Endometrial microvascular endothelial cells (primary cell): ENCODE results near the gene ACTN4. TPM values are rescaled to one million over a fixed set of nuclear protein-coding genes. Genes with fewer than 3 reads are reported as not detected.

Experiments used
- in situ Hi-C: cut with HindIII; loops from 2 replicates; pipeline ENCODE4 v1.10.0; 2017; ENCODE audit warnings: low sequenced_read_pairs, low pct_unique_long_range_greater_than_20kb; ENCODE audit errors: inconsistent ontology term
- total RNA-seq: library from RNA; depleted of rRNA; stranded (reverse); fragments of >200 nt; gene quantifications from one replicate; pipeline ENCODE4 v1.2.3, GENCODE V29; 2015; ENCODE audit errors: inconsistent ontology term

ACTN4 gene
- total RNA-seq, 1 donor from 2014 or later, result 703 TPM

DNA sequence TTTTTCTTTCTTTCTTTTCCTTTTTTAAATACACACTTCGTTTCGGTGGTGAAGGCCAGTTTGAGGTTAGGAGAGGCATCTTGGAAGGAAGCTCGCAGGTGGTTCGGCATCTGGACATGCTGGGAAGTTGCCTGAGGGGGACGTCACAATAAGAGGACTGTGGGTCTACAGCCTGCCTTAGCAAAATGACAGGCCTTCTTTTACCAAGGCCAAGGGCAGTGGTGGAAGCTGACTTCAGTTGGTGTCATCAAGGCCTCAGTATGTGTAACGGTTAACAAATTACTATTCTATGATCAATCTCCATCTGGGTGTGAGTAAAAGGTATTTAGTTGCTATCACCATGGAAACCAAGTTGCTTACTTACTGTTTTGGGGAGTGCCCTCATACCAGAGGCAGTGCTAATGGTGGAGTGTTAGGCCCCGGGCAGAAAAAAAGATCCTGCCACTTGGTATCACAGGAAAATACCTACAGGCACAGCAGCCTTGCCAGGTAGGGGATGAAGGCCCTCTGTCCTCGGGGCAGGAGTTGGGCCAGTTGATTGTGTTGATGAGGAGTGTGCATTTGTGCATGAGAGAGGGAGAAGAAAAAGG lies 10.3 kb downstream of the ACTN4 start:
- in situ Hi-C loops, result no loop called here

DNA sequence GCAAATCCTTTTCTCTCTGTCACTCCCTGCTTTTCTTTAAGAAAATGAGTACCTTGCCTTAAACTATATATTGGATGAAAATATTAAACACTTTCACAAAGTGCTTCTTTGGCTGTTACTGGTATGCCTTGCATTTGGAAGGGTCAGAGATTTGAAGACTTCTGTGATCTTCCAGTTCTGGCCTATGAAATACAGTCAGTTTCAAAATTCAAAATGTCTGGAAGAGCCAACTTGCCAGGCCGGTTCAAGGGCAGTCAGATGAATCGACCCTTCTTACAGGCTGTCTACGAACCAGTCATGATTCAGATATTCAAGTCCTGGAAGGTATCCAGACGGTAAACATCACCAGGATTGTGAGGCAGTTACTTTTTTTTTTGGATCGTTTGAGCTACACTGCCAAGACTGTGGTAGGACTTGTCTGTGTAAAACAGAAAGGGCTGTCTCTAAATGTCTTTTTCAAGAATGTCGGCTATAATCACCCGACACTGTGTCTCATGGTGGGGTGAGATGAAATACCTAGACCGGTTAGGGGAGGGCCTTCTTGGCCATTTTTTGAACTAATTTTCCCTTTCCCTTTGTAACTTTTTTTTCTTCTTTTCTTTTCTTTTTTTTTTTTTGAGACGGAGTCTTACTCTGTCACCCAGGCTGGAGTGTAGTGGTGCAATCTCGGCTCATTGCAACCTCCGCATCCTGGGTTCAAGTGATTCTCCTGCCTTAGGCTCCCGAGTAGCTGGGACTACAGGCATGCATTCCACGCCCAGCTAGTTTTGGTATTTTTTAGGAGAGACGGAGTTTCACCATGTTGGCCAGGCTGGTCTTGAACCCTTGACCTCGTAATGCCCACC lies 11.2 kb downstream of the ACTN4 start:
- in situ Hi-C loops, result no loop called here

GRCh38 chr19:38660724-38661123 lies 13.3 kb downstream of the ACTN4 start:
- in situ Hi-C loops, result no loop called here

- in situ Hi-C loops, result no loop called here
Measured at GRCh38 chr19:38661136-38661535, 13.7 kb downstream of the ACTN4 start.

DNA sequence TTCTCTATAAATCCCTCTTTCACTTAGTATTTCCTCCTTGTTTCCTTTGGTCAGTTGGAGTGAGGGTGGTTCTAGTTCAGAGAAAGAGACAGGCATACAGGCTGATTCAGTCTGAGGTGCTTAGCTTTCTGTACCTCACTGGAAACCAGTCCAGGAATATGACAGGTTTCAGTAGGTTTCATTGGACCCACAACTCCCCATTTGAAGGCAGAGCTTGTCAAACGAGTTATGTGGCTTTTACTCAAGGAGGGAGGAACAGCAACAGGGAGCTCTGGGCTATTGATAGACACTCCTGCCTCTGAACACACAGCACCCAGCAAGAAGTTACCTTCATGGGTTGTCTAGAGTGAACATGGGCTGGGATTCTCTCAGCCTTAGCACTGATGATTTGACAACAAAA lies 14.5 kb downstream of the ACTN4 start:
- in situ Hi-C loops, result no loop called here

DNA sequence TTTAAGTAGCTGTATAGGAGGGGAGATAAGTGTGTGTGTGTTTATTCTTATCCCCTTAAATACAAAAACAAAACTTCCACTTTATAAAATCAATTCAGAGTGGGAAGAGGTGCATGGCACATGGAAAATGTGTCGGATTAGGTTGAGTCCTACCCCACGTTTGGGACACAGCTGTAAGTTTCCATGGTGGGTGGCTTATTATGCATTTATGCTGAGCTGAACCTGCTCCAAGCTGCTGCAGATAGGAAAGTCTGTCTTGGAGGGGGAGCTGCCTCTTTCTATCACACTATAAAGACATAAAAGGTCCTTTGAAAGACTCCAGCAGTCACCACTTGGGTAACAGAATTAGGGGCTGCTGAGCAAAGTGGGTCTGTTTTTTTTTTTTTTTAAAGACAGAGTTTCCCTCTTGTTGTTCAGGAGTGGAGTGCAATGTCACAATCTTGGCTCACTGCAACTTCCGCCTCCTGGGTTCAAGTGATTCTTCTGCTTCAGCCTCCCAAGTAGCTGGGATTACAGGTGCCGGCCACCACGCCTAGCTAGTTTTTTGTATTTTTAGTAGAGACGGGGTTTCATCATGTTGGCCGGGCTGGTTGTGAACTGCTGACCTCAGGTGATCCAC lies 15.2 kb downstream of the ACTN4 start:
- in situ Hi-C loops, result no loop called here

DNA sequence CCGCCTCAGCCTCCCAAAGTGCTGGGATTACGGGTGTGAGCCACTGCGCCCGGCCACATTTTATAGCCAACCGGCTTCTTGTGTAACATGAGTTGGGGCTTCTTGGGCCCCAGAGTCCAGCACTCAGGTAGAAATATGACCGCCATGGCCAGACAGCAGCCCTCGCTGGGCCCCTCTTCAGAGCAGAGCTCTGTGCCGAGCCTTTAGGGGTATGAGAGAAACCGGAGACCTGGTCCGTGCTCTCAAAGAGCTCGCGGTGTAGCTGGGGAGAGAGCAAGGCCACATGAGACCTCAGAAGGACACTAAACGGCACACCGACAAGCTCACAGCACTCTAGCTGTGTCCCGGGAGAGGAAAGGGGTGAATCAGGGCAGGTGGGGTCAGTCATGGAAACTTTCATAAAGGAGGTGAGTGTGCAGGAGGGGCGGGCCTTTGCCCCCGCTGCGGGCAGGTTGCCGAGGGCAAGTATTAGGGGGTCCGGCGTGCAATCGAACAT lies 15.8 kb downstream of the ACTN4 start:
- in situ Hi-C loops, result no loop called here

GRCh38 chr19:38663957-38664502 lies 16.6 kb downstream of the ACTN4 start:
- in situ Hi-C loops, result no loop called here

DNA sequence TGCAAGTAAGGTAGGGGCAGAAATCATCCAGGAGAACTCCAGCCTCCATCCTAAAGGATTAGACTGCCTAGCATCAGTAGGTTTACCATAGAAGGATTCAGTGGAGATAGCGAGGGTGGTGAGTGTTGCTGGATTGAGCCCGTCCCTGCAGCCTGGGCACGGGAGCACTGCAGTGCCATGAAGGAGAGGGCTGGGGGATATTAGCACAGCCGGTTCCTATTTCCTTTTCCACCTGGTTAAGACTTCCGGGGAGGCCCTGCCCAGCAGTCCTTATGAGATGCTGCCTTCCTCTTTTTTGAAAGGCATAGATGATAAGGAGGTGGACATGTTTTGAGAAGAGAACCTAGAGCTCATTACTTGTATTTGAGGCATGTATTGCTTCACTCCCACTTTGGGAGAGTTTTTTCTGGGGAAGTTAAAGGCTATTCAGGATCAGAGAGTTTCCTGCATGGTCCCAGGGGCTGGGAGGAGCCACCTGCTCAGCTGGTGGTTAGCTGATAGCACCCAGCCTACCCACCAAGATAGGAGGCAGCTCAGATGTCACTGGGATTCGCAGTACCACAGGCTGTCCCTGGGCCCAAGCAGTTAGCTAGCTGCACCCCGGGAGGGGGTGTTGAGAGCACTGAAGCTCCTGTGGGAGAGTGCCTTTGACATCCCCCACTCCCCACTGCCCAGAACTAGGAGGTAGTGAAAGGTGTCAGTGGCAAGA lies 17.2 kb downstream of the ACTN4 start:
- in situ Hi-C loops, result no loop called here

- in situ Hi-C loops, result no loop called here
Measured at GRCh38 chr19:38665219-38665931, 17.9 kb downstream of the ACTN4 start.

GRCh38 chr19:38665950-38666662 lies 18.7 kb downstream of the ACTN4 start:
- in situ Hi-C loops, result no loop called here

GRCh38 chr19:38666663-38667511 lies 19.4 kb downstream of the ACTN4 start:
- in situ Hi-C loops, result no loop called here

DNA sequence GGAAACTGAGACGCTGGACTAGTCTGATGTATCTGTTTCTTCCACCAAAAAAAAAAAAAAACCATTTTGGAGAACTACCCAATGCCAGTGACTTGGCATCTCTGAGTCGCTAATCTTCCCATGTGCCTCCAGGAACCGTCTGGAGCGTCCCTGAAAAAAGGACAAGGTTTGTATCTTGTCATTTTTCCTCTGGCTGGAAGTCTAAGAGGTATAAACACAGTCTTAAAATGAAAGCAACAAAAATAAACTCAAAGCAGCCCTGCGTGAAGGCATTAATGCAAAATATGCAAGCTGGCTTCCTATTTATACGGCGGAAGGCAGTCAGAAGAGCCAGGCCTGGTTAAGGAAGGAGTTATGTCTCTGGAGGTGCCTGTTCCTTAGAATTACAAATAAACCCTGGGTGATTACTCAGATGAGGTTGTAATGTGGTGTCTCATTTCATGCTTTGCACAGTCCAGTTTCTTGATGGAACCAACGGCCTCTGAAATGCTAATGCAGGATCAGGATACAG lies 20.3 kb downstream of the ACTN4 start:
- in situ Hi-C loops, result no loop called here

GRCh38 chr19:38669552-38669951 lies 22.1 kb downstream of the ACTN4 start:
- in situ Hi-C loops, result no loop called here

GRCh38 chr19:38670921-38671398 lies 23.5 kb downstream of the ACTN4 start:
- in situ Hi-C loops, result no loop called here

GRCh38 chr19:38671654-38672053 lies 24.2 kb downstream of the ACTN4 start:
- in situ Hi-C loops, result no loop called here

- in situ Hi-C loops, result no loop called here
Measured at GRCh38 chr19:38673030-38673429, 25.6 kb downstream of the ACTN4 start.
